ENCODE results near the gene PGGHG.
"Not testable (repeated sequence)": the region's sequence is repeated elsewhere in the genome, so short reads cannot be mapped to it uniquely, and the experiment has no call there.

Gene PGGHG

DNA sequence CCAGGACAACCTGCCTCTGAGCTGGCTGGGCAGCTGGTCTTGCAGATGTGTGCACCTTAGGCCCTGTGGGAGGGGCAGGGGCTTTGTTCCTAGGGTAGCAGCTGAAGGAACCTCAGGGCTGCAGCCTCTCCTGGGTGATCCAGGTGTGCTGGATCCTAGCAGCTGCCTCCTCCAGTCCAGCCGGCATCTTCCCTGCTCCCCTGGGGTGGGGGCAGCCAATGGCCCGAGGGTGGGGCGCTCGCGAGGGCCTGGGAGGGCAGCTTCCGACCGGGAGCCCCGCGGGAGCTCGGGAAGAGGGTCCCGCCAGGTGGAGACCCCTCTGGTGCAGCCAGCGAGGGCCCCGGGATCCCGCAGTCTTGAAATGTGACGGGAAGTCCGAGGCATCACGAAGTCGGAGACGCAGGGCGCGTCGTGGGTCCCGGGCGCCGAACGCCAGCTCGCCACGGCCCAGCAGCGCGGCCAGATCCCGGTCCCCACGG is 26.6 kb downstream of the PGGHG start:
- Histone ChIP-seq H3K4me3 (ENCODE audit: severe bottlenecking) (peak overlapping the region; percentile 48), H3K27ac (ENCODE audit: poor library complexity, severe bottlenecking) (no peak overlapping the region), H3K4me1 (ENCODE audit: insufficient read depth, poor library complexity, severe bottlenecking) (peaks cover 20% of the 10 kb centered on the region), H3K36me3 (ENCODE audit: low read depth) (peaks cover 17% of the 10 kb centered on the region), H3K27me3 (ENCODE audit: insufficient read depth, poor library complexity, severe bottlenecking) (no peaks in the 10 kb centered on the region), H3K9me3 (ENCODE audit: severe bottlenecking) (no peaks in the 10 kb centered on the region)
- TF ChIP-seq, protein P1, sequence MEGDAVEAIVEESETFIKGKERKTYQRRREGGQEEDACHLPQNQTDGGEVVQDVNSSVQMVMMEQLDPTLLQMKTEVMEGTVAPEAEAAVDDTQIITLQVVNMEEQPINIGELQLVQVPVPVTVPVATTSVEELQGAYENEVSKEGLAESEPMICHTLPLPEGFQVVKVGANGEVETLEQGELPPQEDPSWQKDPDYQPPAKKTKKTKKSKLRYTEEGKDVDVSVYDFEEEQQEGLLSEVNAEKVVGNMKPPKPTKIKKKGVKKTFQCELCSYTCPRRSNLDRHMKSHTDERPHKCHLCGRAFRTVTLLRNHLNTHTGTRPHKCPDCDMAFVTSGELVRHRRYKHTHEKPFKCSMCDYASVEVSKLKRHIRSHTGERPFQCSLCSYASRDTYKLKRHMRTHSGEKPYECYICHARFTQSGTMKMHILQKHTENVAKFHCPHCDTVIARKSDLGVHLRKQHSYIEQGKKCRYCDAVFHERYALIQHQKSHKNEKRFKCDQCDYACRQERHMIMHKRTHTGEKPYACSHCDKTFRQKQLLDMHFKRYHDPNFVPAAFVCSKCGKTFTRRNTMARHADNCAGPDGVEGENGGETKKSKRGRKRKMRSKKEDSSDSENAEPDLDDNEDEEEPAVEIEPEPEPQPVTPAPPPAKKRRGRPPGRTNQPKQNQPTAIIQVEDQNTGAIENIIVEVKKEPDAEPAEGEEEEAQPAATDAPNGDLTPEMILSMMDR (IDR thresholded peaks at IDR 0.05; ENCODE audit: poor library complexity, severe bottlenecking) = no peak
- DNase-seq (ENCODE audit: low spot score) = no peak
- ATAC-seq (ENCODE audit: low read depth) = no peak

DNA sequence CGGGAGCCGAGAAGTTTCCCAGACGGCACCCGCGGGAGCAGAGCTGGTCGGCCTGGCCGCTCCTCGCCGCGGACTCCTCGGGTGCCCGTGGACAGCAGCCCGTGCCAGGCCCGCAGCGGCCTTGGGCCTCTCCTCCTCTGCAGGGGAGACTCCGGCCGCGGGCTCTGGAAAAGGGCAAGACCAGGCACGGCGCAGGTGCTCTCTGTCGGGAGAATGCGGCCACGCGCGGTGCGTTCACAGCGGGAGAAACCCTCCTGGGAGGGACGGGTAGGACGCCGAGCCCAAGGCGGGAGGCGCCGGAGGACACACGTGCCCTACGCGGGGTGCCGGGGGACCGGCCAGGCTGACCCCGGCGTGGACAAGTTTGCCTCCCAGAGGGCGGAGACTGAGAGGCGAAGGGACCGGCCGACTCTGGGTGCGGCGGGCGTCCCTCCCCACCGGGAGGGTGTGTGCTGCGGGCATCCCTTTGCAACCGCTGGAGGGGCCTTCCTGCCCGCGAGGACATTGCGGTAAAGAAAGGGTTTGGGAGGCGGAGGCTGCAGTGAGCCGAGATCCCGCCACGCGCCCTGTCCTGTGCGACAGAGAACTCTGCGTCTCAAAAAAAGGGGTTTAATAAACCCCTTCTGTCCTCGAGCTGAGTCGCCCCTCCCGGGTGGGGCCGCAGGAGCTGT is 27.2 kb downstream of the PGGHG start:
- peak; percentile 60 for DNase-seq (ENCODE audit: low spot score)
- H3K9me3 ChIP-seq (ENCODE audit: severe bottlenecking) = no peaks in the 10 kb centered on the region
- TF ChIP-seq, protein P1 (IDR thresholded peaks at IDR 0.05; ENCODE audit: poor library complexity, severe bottlenecking) = no peak
- H3K4me3 ChIP-seq (ENCODE audit: severe bottlenecking) = peak overlapping the region; percentile 48
- no peak for ATAC-seq (ENCODE audit: low read depth)
- H3K36me3 ChIP-seq (ENCODE audit: low read depth) = peaks cover 17% of the 10 kb centered on the region
- peaks cover 20% of the 10 kb centered on the region for H3K4me1 ChIP-seq (ENCODE audit: insufficient read depth, poor library complexity, severe bottlenecking)
- H3K27ac ChIP-seq (ENCODE audit: poor library complexity, severe bottlenecking) = no peak overlapping the region
- no peaks in the 10 kb centered on the region for H3K27me3 ChIP-seq (ENCODE audit: insufficient read depth, poor library complexity, severe bottlenecking)

DNA sequence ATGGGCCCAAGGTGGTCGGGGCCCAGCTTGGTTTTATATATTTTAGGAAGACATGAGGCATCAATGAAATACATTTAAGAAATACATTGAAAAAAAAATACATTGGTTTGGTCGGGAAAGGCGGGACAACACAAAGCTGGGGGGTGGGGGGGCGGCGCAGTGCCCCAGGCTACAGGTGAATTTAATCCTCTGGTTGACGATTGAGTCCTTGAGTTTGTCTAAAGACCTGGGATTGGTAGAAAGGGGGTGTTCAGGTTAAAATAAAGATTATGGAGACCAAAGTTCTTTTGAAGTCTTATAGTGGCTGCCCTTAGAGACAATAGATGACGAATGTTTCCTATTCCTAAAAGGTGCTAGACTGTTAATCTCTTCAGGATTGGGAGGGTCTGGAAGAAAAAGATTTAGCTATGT is 28.0 kb downstream of the PGGHG start:
- no peak overlapping the region for H3K27ac ChIP-seq (ENCODE audit: poor library complexity, severe bottlenecking)
- H3K9me3 ChIP-seq (ENCODE audit: severe bottlenecking) = no peaks in the 10 kb centered on the region
- ATAC-seq (ENCODE audit: low read depth) (no peak), DNase-seq (ENCODE audit: low spot score) (no peak)
- TF ChIP-seq, protein P1 (IDR thresholded peaks at IDR 0.05; ENCODE audit: poor library complexity, severe bottlenecking) = no peak
- H3K4me1 ChIP-seq (ENCODE audit: insufficient read depth, poor library complexity, severe bottlenecking) = peaks cover 20% of the 10 kb centered on the region
- H3K27me3 ChIP-seq (ENCODE audit: insufficient read depth, poor library complexity, severe bottlenecking) = no peaks in the 10 kb centered on the region
- no peak overlapping the region for H3K4me3 ChIP-seq (ENCODE audit: severe bottlenecking)
- H3K36me3 ChIP-seq (ENCODE audit: low read depth) = peaks cover 17% of the 10 kb centered on the region

DNA sequence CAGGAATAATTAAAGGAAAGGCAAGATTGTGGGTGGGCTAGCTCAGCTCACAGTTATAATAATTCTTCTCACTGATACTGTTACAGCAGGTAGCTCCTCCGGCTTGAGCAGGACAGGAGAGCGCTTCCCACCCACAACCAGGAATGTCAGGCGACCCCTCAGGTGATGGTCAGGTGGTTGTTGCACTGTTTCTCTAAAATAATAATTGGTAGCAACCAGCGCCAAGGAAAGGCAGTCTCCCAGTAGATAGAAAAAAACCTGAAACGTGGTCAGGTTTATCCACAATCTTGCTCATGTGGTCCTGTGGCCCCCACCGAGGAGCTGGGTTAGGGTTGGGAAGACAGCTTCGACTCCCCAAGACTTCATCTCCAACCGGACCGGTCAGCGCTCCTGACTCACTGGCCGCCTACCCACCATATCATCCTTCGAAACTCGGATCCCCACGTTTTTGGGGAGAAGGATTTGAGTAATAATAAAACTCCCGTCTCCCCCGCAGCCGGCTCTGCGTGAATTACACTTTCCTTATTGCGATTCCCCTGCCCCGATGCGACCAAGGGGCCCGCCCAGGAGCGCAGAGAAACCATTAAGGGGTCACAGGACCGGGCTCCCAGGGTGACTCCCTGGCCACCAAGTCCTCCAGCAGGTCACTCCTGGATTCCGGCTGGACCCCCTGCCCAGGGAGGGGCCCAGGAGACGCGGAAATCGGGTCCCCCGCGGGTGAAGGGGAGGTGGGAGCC is 28.9 kb downstream of the PGGHG start:
- H3K27ac ChIP-seq (ENCODE audit: poor library complexity, severe bottlenecking); DNase-seq (ENCODE audit: low spot score); H3K4me3 ChIP-seq (ENCODE audit: severe bottlenecking); H3K27me3 ChIP-seq (ENCODE audit: insufficient read depth, poor library complexity, severe bottlenecking); ATAC-seq (ENCODE audit: low read depth); H3K9me3 ChIP-seq (ENCODE audit: severe bottlenecking): not testable (repeated sequence)
- Histone ChIP-seq H3K4me1 (ENCODE audit: insufficient read depth, poor library complexity, severe bottlenecking) (peaks cover 20% of the 10 kb centered on the region), H3K36me3 (ENCODE audit: low read depth) (peaks cover 17% of the 10 kb centered on the region)

DNA sequence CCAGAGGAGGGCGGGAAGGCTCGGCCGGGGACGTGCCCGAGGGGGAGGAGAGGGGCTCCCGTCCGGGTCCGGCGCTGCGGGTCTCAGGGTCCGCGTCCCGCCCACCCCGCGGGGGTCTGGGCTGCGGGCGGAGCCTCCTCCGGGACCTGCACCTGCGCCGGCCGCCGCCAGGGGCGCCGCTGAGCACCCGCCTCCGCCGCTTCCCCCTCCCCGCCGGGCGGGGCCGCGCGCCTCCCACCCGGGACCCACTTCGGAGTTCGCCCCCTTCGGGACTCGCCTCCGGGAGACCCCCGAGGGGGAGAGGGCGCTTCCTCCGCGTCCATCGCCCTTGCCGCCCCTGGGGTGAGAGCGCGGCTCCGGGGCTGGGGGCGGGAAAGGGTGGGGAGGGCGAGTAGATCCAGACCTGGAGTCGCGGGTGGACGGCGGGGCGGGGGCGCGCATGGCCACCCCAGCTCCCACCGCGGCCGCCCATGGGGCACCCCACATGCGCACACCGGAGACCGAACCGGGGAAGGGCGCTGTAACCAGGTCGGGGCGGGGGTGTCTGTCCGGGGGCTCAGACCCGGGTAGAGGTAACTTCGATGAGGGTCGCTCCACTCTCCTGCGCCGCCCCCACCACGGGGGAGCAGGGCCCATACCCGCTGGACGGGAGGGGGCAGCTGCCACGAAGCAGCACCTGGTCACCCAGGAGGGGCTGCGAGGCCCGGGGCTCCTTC is 29.6 kb downstream of the PGGHG start:
- ATAC-seq (ENCODE audit: low read depth) = peak; percentile 4; the same call in 2 of the 3 replicates
- H3K4me3 ChIP-seq (ENCODE audit: severe bottlenecking) = peak overlapping the region; percentile 51
- peaks cover 20% of the 10 kb centered on the region for H3K4me1 ChIP-seq (ENCODE audit: insufficient read depth, poor library complexity, severe bottlenecking)
- not testable (repeated sequence) for DNase-seq (ENCODE audit: low spot score); H3K9me3 ChIP-seq (ENCODE audit: severe bottlenecking); H3K27me3 ChIP-seq (ENCODE audit: insufficient read depth, poor library complexity, severe bottlenecking)
- peak overlapping the region; percentile 89 for H3K27ac ChIP-seq (ENCODE audit: poor library complexity, severe bottlenecking)
- H3K36me3 ChIP-seq (ENCODE audit: low read depth) = peaks cover 17% of the 10 kb centered on the region

DNA sequence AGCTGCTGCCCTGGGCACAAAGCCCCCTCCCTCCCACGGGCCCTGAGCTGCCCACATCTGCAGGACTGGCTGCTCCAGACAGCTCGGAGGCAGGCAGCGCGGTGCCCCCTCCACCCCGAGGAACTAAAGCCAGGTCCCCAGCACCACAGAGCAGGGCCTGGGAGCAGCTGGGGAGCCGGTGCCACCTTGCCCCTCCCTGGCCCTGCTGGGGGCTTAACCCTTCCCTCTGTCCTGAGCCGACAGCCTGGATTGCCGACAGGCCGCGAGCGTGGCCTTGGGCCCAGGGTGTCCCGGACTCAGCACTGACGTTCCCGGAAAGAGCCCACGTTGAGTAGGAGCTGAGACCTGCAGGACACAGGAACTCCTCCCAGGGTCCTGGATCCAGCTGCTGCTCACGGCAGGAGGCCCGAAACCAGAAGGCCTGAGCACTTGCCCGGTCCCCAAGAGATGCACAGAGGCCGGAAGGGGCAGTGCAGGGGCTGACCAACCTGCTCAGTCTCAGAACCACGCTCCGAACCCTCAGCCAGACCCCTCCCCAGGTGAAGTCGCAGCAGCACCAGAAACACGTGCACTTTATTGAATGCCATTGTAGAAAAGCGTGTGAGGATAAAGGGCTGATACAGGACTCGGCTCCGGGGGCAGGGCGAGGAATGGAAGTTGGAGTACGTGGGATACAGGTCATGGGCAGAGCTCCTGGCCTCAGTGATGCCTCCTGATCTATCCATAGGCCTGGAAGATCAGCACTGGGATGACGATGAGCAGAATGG is 30.4 kb downstream of the PGGHG start:
- H3K9me3 ChIP-seq (ENCODE audit: severe bottlenecking); DNase-seq (ENCODE audit: low spot score); H3K27me3 ChIP-seq (ENCODE audit: insufficient read depth, poor library complexity, severe bottlenecking): not testable (repeated sequence)
- H3K27ac ChIP-seq (ENCODE audit: poor library complexity, severe bottlenecking) = peak overlapping the region; percentile 89
- peak overlapping the region; percentile 51 for H3K4me3 ChIP-seq (ENCODE audit: severe bottlenecking)
- H3K36me3 ChIP-seq (ENCODE audit: low read depth) = peaks cover 17% of the 10 kb centered on the region
- ATAC-seq (ENCODE audit: low read depth) = peak; percentile 41
- peaks cover 20% of the 10 kb centered on the region for H3K4me1 ChIP-seq (ENCODE audit: insufficient read depth, poor library complexity, severe bottlenecking)

DNA sequence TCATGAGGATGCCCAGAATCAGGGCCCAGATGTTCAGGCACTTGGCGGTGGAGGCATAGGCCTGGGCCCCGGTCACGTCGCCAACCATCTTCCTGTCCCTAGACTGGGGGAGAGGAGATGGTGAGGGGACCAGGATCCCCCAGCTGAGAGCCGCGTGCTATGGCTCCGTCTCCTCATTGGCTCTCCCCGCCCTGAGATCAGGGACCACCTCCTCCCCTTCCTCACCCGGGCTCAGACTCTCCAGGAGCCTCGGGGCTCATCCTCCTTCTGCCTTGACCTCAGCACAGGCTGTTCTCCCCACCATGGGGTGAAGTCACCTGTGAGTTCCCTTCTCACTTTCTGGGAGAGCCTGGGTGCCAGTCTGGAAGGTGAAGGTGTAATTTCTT is 31.0 kb downstream of the PGGHG start:
- peak overlapping the region; percentile 89 for H3K27ac ChIP-seq (ENCODE audit: poor library complexity, severe bottlenecking)
- H3K36me3 ChIP-seq (ENCODE audit: low read depth) = peaks cover 17% of the 10 kb centered on the region
- DNase-seq (ENCODE audit: low spot score); H3K27me3 ChIP-seq (ENCODE audit: insufficient read depth, poor library complexity, severe bottlenecking); H3K9me3 ChIP-seq (ENCODE audit: severe bottlenecking): not testable (repeated sequence)
- peak overlapping the region; percentile 51 for H3K4me3 ChIP-seq (ENCODE audit: severe bottlenecking)
- peaks cover 19% of the 10 kb centered on the region for H3K4me1 ChIP-seq (ENCODE audit: insufficient read depth, poor library complexity, severe bottlenecking)
- peak; percentile 4; the same call in 2 of the 3 replicates for ATAC-seq (ENCODE audit: low read depth)

Data from RWPE2 (cell line).